Prostate gland (tissue), 2 donors: Measurements from ENCODE around the gene ST13. TPM values are rescaled to one million over a fixed set of nuclear protein-coding genes. Genes with fewer than 3 reads are reported as not detected.

Source experiments
- DNase-seq: peaks from one replicate; pipeline ENCODE4 v3.0.0-alpha.2; 2019; ENCODE audit warnings: low spot score
- H3K27ac ChIP-seq, 2 donors: fragments of 200-600 bp; sonication (generic); 2 replicates each; pipeline ENCODE4 v1.5.1; 2017 to 2019
- H3K27me3 ChIP-seq: fragments of 200-600 bp; sonication (generic); replicated peaks from 2 replicates; pipeline ENCODE4 v1.5.1; 2019; ENCODE audit not compliant: insufficient read depth
- H3K36me3 ChIP-seq, 2 donors: fragments of 200-600 bp; sonication (generic); 1 replicate in 1 of 2; 2 replicates in 1 of 2; pipeline versions ENCODE4 v1.5.1 to v1.8.1; 2017 to 2019
- H3K4me1 ChIP-seq: fragments of 200-600 bp; sonication (generic); replicated peaks from 2 replicates; pipeline ENCODE4 v1.5.1; 2019
- H3K4me3 ChIP-seq, 2 donors: fragments of 200-600 bp; sonication (generic); 2 replicates each; pipeline ENCODE4 v1.5.1; 2017 to 2019
- H3K9me3 ChIP-seq: fragments of 200-600 bp; sonication (generic); 2 replicates; pipeline ENCODE4 v1.5.1; 2017
- POLR2A ChIP-seq: fragments of 450-650 bp; IDR thresholded peaks from one replicate; pipeline ENCODE4 v1.6.1; 2016; ENCODE audit warnings: antibody characterized with exemption, mild to moderate bottlenecking
- POLR2AphosphoS5 ChIP-seq: sonication (generic); formaldehyde crosslinking; IDR thresholded peaks from one replicate; pipeline ENCODE4 v1.6.1; 2017; ENCODE audit warnings: antibody characterized with exemption
- WGBS: methylation state at CpG from one replicate; pipeline ENCODE4 v1.1.5; 2018; 5-methylcytosine and 5-hydroxymethylcytosine counted together
- intact Hi-C: fragments of 100-400 bp; cut with DNase I; formaldehyde crosslinking; loops from one replicate; pipeline ENCODE4 v1.14.2; 2022
- total RNA-seq, 2 donors: library from RNA; depleted of rRNA; stranded (reverse); fragments of >200 nt; gene quantifications; one replicate each; pipeline ENCODE4 v1.1.0, GENCODE V29; 2016
- TF ChIP-seq, protein P1 (sequence below), 4 experiments: fragments of 200-600 bp in 2 of 4; fragments of 450-650 bp in 2 of 4; sonication (generic) in 2 of 4; IDR thresholded peaks; 1 replicate in 3 of 4; 2 replicates in 1 of 4; pipeline ENCODE4 v1.5.1; 2016 to 2019; ENCODE audit warnings: antibody characterized with exemption in 4 of 4, mild to moderate bottlenecking in 2 of 4, moderate library complexity in 2 of 4

ST13 gene
- total RNA-seq, 2 donors from 2014 or later, result 159 to 205 TPM

DNA sequence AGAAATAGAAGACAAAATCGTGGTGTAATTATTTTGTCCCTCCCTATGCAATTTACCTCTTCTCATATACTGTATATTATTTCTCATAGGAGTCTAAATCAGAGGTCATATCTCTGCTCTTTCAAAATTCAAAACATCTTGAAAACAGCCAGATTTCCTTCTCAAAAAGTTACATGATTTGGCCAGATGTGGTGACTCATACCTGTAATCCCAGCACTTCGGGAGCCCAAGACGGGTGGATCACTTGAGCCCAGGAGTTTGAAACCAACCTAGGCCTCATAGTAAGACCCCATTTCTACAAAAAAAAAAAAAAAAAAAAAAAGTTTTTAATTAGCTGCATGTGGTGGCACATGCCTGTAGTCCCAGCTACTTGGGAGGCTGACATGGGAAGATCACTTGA is 34.4 kb upstream of the ST13 start:
- Histone ChIP-seq H3K4me1 (no peaks in the 10 kb centered on the region), H3K27ac (no peak overlapping the region), H3K36me3 (no peaks in the 10 kb centered on the region), H3K27me3 (no peaks in the 10 kb centered on the region), H3K9me3 (no peaks in the 10 kb centered on the region), H3K4me3 (no peak overlapping the region)
- 89% methylated on average over 3 of the region's 3 CpGs for WGBS
- no peak for DNase-seq
- intact Hi-C loops, result loop anchor here (10.0 kb wide), 1 partner anchor 206 kb away; no protein-coding TSS in a partner anchor
- no peak for TF ChIP-seq POLR2AphosphoS5
- TF ChIP-seq POLR2A, result no peak
- TF ChIP-seq, protein P1, sequence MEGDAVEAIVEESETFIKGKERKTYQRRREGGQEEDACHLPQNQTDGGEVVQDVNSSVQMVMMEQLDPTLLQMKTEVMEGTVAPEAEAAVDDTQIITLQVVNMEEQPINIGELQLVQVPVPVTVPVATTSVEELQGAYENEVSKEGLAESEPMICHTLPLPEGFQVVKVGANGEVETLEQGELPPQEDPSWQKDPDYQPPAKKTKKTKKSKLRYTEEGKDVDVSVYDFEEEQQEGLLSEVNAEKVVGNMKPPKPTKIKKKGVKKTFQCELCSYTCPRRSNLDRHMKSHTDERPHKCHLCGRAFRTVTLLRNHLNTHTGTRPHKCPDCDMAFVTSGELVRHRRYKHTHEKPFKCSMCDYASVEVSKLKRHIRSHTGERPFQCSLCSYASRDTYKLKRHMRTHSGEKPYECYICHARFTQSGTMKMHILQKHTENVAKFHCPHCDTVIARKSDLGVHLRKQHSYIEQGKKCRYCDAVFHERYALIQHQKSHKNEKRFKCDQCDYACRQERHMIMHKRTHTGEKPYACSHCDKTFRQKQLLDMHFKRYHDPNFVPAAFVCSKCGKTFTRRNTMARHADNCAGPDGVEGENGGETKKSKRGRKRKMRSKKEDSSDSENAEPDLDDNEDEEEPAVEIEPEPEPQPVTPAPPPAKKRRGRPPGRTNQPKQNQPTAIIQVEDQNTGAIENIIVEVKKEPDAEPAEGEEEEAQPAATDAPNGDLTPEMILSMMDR (IDR thresholded peaks at IDR 0.05), result no peak

DNA sequence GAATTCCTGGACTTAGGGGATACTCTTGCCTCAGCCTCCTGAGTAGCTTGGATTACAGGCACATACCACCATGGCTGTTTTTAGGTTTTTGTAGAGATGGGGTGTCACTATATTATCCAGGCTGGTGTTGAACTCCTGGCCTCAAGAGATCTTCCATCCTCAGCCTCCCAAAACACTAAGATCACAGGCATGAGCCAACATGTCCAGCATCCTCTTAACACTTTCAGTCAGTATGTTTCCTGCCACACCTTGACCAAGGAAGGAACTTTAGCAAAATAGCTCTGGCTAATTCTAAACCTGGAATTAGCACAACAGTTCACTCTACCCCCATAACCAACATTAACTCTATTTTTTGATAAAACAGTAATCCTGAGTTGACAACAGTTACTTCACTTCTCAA is 32.7 kb upstream of the ST13 start:
- Histone ChIP-seq H3K9me3 (no peaks in the 10 kb centered on the region), H3K36me3 (no peaks in the 10 kb centered on the region), H3K4me1 (no peaks in the 10 kb centered on the region), H3K27me3 (no peaks in the 10 kb centered on the region), H3K27ac (no peak overlapping the region), H3K4me3 (no peak overlapping the region)
- intact Hi-C loops, result no loop called here
- TF ChIP-seq, protein P1 (IDR thresholded peaks at IDR 0.05), result no peak
- TF ChIP-seq POLR2A, result no peak
- no peak for TF ChIP-seq POLR2AphosphoS5
- no peak for DNase-seq

DNA sequence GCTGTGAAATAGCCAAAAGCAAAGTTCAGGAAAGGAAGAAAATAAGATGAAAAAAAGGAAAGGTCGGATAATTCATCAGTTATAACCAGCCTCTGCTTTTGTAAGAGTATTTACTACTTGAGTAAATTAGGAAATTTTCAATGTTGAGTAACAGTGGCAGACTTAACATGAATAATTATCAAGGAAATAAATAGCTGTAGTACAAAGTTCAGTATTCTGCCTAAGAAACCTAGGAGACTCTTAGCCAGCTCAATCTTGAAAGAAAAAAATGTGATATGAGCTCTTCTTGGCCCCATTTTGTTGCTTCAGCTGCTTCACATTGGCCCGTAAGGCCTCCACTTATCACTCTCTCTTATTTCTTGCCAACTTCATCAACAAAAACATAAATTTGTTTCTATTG is 22.5 kb upstream of the ST13 start:
- Histone ChIP-seq H3K27ac (no peak overlapping the region), H3K9me3 (no peaks in the 10 kb centered on the region), H3K27me3 (no peaks in the 10 kb centered on the region), H3K36me3 (no peaks in the 10 kb centered on the region), H3K4me3 (no peak overlapping the region), H3K4me1 (no peaks in the 10 kb centered on the region)
- no peak for TF ChIP-seq POLR2A
- TF ChIP-seq POLR2AphosphoS5, result no peak
- TF ChIP-seq, protein P1 (IDR thresholded peaks at IDR 0.05), result no peak
- intact Hi-C loops, result no loop called here
- WGBS, result 94% methylated on average over 2 of the region's 2 CpGs
- no peak for DNase-seq

DNA sequence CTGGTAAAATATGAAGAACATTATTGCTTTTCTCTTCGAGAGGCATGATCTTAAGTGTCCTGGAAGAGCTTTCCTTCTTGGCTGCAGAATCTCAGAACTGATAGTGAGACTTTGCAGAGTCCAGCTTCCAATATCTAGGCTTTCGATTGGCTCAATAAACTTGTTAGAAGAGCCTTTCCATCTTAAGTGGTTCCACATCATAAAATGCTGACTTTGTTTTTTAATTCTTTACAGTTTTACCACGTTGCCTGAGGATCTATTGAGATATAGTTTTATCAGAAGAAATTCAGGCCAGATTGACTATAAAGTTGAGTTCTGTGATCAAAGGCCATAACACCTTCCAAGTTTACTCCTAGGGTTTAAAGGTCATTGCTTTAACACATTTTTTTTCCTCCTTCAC is 21.0 kb upstream of the ST13 start:
- Histone ChIP-seq H3K27me3 (no peaks in the 10 kb centered on the region), H3K27ac (no peak overlapping the region)
- 58% methylated on average over 3 of the region's 3 CpGs for WGBS

DNA sequence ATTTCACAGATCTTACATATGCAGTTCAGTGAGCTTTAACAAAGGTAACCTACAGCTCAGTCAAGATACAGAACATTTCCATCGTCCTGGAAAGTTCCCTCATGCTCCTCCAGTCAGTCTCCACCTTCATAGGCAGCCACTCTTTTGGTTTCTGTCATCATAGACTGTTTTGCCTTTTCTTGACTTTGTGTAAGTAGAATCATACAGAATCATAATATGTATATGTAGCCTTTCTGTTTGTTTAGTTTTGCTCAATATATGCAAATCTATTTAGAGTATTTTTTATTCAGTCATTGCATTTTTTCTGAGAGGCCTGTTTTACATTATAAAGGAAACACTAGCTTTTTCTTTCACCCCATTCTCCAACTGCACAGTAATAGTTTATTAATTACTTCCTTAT is 20.5 kb upstream of the ST13 start:
- Histone ChIP-seq H3K4me1 (no peaks in the 10 kb centered on the region), H3K36me3 (no peaks in the 10 kb centered on the region), H3K27me3 (no peaks in the 10 kb centered on the region), H3K27ac (no peak overlapping the region), H3K9me3 (no peaks in the 10 kb centered on the region), H3K4me3 (no peak overlapping the region)
- TF ChIP-seq POLR2AphosphoS5, result no peak
- TF ChIP-seq, protein P1 (IDR thresholded peaks at IDR 0.05), result no peak
- TF ChIP-seq POLR2A, result no peak
- no peak for DNase-seq
- intact Hi-C loops, result no loop called here
- 65% methylated on average over 1 of the region's 1 CpG for WGBS

More for the DNA sequence above, 21.0 kb upstream of the ST13 start:
- Histone ChIP-seq H3K36me3 (no peaks in the 10 kb centered on the region), H3K4me1 (no peaks in the 10 kb centered on the region), H3K9me3 (no peaks in the 10 kb centered on the region), H3K4me3 (no peak overlapping the region)
- no peak for DNase-seq
- intact Hi-C loops, result no loop called here
- no peak for TF ChIP-seq POLR2AphosphoS5
- TF ChIP-seq POLR2A, result no peak
- TF ChIP-seq, protein P1 (IDR thresholded peaks at IDR 0.05), result no peak
